Stimulated activated CD4-positive, alpha-beta T cell treated with anti-CD3 and anti-CD28 coated beads, TNF-alpha, amount 100 ng/mL, for 24 hours (primary cell): ENCODE measurements around the gene KRTAP2-1.
"Not testable (repeated sequence)": the region's sequence is repeated elsewhere in the genome, so short reads cannot be mapped to it uniquely, and the experiment has no call there.

Source experiments
- DNase-seq, 3 experiments: peaks; one replicate each; pipeline ENCODE4 v3.0.0-alpha.2; 2020; ENCODE audit warnings: low read depth in 3 of 3

Gene KRTAP2-1

DNA sequence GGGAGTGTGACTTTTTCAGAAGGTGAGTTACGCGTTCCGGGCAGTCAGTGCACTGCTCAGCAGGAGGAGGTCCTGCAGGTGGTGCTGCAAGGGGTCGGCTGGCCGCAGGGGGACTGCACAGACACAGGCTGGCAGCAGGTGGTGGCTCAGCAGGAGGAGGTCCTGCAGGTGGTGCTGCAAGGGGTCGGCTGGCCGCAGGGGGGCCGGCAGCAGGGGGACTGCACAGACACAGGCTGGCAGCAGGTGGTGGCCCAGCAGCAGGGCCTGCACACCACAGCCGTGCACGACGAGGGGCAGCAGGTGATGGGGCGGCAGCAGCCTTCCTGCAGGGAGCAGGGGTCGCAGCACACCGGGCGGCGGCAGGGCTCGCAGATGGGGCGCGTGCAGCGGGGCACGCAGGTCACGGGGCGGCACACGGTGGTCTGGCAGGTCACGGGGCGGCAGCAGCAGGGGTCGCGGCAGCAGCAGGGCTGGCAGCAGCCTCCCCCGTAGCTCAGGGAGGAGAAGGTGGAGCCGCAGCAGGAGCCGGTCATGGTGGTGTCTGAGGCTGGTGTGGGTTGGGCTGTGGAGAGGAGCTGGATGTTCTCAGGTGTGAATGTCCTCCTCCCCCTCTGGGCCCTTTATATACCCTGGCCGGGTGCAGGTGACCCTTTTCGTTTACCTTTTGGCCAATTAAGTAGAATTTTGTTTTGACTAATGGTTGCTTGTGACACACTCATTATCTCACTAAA lies at the start of gene KRTAP2-1:
Gene KRTAP2-1, minus strand, starts transcription at position 582 of the 731 bp plus-strand sequence. Its CDS starts 49 bp downstream, at position 533.
- not testable (repeated sequence) for DNase-seq

DNA sequence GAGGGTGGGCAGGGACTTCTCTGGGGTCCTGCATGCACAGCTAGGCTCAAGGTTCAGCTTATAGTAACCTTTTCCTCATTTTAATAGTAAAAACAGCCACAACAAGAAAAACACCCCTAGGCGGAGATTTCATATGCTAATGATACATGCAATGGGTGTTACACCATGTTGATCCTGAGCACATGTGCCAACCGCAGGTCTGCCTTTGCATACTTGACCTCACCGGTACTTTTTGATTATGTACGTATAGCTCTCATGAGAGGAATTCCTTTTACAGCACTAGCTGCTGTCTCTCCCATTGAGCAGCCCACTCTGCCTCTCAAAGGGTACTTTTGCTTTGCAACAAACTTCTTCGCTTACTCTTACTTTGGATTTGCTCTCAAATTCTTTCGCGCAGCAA lies 48.9 kb upstream of the KRTAP2-1 start:
- DNase-seq = no peak

GRCh38 chr17:41088760-41089352 lies 41.7 kb upstream of the KRTAP2-1 start:
- not testable (repeated sequence) for DNase-seq

DNA sequence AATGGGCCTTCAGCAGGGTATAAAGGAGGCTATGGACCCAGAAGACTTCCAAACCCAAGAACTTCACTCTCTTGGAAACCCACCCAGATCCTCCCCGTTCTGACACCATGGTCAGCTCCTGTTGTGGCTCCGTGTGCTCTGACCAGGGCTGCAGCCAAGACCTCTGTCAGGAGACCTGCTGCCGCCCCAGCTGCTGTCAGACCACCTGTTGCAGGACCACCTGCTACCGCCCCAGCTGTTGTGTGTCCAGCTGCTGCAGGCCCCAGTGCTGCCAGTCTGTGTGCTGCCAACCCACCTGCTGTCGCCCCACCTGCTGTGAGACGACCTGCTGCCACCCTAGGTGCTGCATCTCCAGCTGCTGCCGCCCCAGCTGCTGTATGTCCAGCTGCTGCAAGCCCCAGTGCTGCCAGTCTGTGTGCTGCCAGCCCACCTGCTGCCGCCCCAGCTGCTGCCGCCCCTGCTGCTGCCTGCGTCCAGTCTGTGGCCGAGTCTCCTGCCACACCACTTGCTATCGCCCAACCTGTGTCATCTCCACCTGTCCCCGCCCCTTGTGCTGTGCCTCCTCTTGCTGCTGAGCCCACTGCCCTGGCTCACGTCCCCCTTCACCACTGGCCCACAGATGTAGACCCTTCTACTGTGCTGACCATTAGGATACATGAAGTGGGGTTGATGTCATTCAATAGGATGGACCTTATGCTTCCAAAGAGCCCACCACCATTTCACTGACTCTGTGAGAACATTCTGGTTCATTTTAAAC lies 37.2 kb upstream of the KRTAP2-1 start, which contains the start of gene KRTAP4-7:
Gene KRTAP4-7, plus strand, starts transcription at position 51 of the 757 bp plus-strand sequence. Its CDS starts 57 bp downstream, at position 108.
- not testable (repeated sequence) for DNase-seq

DNA sequence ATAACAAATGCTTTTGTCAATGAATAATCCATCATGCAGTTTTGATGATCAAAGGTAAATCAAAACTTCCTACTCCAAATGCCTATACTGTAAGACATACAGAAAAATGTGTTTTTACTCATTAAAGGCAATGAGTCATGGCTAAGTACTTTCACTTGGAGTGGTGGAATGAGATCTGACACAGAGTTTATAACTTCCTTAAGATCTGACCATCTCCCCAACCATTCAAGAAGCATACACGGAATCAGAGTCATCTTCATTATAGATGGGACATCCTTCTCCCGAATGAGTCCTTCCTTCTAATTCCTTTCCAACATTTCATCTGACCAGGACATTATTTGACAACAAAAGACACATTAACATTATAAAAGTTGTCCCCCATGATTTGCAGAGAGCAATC lies 36.3 kb upstream of the KRTAP2-1 start:
- DNase-seq = not testable (repeated sequence)

DNA sequence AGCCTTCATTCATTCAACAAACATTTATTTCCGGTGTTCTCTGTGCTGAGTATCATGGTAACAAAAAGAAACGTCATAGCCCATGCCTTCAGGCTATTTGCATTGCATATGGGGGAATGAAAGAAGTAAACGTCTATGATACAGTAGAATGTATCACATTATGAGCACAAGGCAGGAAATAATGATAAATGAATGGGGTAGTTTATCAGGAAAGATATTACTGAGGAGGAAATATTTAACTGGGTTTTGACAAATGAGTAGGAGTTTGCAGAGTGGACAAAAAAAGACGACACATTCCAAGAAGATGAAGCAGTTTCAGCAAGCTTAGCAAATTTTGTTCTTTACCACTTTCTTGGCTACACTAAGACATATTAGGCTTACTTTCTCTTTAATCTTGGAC lies 35.5 kb upstream of the KRTAP2-1 start:
- no peak for DNase-seq

DNA sequence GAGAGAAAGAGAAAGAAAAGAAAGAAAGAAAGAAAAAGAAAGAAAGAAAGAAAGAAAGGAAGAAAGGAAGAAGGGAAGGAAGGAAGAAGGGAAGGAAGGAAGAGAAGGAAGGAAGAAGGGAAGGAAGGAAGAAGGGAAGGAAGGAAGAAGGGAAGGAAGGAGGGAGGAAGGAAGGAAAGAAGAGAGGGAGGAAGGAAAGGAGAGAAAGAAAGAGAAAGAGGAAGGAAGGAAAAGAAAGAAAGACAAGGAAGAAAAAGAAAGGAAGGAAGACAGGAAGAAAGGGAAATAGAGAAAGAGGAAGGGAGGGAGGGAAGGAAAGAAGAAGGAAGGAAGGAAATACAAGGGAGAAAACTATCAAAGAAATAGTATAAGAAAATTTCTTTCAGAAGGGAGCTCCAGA lies 29.7 kb upstream of the KRTAP2-1 start:
- DNase-seq = no peak

DNA sequence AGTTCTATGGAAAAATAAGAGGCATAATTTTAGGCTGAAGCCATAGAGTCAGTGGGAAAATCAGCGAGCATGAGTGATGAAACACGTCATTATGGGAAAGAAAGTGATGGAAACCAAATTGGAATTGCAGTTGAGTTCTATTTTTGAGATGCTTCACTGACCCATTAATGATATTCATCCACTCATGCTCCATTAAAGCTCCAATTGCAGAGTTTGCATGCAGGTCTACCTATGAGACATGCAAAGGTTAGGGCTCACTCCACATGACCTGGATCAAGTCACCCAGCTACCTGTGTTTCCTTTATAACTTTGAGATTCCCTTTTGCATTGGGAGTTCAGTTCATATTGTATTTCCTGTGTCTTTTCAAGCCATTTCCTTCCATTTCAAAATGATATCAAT lies 26.6 kb upstream of the KRTAP2-1 start:
- DNase-seq = no peak

DNA sequence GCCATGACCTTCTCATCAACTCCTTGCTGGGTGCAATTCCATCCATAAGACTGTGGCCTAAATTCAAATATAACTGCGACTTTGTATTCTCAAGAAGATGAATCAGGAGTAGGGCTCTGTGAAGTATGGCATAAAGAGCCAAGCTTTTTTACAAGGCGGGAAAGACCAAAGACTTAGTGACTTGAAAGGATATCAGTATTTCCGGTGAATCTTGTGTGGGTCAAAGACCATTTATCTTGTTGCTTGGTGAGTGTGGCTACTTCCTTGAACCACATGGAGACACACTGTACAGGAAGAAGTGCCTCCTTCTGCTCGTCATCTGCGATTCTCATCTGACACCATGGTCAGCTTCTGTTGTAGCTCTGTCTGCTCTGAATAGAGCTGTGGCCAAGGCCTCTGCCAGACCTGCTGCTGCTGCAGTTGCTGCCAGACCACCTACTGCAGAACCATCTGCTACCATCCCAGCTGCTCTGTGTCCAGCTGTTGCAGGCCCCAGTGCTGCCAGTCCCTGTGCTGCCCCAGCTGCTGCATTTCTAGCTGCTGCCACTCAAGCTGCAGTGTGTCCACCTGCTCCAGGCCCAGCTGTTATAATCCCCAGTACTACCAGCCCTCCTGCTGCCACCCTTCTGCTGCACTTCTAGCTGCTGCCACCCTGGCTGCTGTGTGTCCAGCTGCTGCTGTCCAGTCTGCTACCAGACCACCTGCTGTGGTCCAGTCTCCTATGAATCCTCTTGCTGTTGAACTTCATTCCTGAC lies 24.7 kb upstream of the KRTAP2-1 start:
- no peak for DNase-seq

DNA sequence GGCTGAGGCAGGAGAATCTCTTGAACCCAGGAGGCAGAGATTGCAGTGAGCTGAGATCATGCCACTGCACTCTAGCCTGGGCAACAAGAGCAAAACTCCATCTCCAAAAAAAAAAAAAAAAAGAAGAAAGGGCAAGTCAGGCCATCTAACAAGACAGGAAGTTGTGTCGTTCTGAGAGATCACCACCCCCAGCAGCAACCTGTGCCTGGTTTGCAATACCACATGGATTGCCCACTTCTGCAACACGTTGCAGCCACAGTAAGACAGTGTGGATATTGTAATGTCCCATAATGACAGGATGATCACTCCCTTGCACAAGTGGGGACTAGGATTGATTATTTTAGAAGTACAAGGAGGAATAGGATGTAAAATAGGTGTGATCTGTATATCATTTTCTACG lies 21.9 kb upstream of the KRTAP2-1 start:
- no peak for DNase-seq

DNA sequence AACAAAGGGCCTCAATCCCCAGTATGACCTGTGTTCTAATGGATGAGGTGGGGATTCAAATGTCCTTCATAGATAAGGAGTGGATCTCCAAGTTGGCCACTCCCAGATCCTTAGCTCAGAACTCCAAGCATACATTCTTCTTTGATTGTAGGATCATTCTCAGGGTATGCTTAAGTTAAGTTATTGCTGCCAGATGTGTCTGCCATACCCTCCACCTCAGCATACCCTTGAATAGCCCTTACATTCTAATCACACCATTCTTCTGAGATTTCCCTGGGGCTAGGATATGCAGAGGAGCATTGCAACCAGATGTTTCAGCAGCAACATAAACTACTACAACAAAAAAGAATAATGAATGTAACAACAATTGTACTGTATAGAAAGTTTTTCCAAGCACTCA lies 20.2 kb upstream of the KRTAP2-1 start:
- no peak for DNase-seq

GRCh38 chr17:41065829-41066624 lies 18.9 kb upstream of the KRTAP2-1 start, which contains the start of gene KRTAP2-4:
Gene KRTAP2-4, minus strand, starts transcription at chr17:41065879. Its CDS starts 34 bp downstream, at chr17:41065845.
- DNase-seq = no peak

DNA sequence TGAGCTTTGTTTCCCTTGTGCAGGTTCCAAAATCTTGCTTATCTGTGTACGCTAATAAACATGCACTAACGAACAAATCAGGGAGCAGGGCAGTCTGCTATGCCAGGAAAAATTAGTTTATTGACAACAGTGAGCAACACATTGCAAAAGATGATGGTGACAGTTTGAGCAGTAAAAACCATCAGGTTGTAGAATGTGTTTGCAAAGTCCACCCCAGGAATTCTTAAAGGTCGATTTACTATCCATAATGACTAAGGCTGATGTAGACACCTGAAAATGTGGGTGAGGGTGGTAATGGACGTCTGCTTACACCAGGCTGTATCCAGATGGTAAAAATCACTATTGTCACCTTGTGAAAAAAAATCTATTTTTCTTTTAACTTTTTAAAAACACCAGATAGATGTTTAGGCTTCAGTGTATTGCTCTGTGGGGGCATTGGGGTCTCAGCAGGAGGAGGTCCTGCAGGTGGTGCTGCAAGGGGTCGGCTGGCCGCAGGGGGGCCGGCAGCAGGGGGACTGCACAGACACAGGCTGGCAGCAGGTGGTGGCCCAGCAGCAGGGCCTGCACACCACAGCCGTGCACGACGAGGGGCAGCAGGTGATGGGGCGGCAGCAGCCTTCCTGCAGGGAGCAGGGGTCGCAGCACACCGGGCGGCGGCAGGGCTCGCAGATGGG lies 18.0 kb upstream of the KRTAP2-1 start:
- not testable (repeated sequence) for DNase-seq

DNA sequence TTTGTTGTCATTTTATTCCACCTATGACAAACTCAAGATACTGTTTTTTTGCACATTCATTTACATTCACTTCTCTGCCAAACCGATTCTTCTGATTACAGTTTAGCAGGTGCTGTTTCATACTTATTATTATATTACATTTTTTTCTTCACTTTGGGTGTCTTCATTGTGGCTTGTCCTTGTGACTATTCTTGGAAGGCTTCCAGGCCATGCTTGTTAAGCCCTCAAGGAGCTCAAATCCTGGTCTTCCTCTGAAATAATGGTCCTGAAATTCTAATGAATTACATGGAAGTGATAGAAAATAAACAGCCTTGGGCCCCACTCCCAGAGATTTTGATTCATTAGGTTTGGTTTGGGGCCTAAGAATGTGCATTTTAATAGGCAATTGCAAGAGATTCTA lies 17.2 kb upstream of the KRTAP2-1 start:
- no peak for DNase-seq

DNA sequence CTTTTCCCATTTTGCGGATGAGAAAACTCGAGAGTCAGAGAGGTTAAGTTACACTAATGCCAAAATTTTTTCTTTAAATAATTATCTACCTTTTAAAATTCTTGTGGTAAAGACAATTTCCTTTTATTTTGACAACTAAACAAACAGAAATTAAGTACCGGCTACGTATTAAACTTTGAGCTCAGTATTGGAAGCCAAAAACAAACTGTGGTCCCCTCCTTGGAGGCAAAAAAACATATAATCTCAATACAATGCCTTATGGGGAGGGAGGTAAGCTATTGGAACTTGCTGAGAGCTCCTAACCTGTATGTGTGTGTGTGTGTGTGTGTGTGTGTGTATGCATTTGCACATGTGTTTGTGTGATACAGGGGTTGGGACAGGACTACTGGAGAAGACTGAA lies 16.3 kb upstream of the KRTAP2-1 start:
- DNase-seq = no peak

DNA sequence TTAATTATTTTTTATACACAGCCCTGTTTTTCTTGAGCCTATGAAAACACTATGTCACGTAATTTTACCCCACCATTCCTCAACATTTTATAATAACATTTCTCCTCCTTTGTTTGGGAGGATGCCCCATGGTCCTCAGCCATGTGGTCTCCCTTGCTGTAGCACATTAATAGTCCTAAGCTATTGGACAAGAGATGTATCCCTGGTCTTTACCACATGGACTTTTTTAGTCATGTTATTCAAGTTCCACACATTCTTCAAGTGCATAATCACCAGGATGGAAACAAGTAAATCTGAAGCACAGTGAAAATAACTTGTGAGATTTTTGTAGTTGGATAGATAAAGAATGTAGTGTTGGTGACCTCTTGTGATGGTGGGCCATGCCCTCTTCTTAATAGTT lies 14.8 kb upstream of the KRTAP2-1 start:
- DNase-seq = no peak

- DNase-seq = no peak
These were observed 13.0 kb upstream of the KRTAP2-1 start, which contains the start of gene KRTAP2-3 for GRCh38 chr17:41060052-41060604. Gene KRTAP2-3, minus strand, starts transcription at chr17:41060114. Its CDS starts 64 bp downstream, at chr17:41060050.

GRCh38 chr17:41059276-41060051 lies 12.3 kb upstream of the KRTAP2-1 start:
- not testable (repeated sequence) for DNase-seq

GRCh38 chr17:41058741-41059140 lies 11.6 kb upstream of the KRTAP2-1 start:
- no peak for DNase-seq
